Neuronal stem cell (in vitro differentiated cells): ENCODE data around the gene LITAF.
A peak's percentile ranks its signal among the peaks of the same experiment; 100 is the strongest.

ENCODE experiments used
- DNase-seq: peaks from one replicate; pipeline ENCODE4 v3.0.0-alpha.2; 2013; ENCODE audit warnings: low spot score
- H2AFZ ChIP-seq: one replicate; pipeline ENCODE4 v1.6.1; 2013; ENCODE audit warnings: mild to moderate bottlenecking, low read length, inconsistent platforms
- H2AK5ac ChIP-seq: 2 replicates; pipeline ENCODE4 v1.6.1; 2013; ENCODE audit warnings: low read depth, mild to moderate bottlenecking, inconsistent platforms, low read length, moderate library complexity, mixed read lengths
- H2BK120ac ChIP-seq: 2 replicates; pipeline ENCODE4 v1.6.1; 2013; ENCODE audit warnings: low read depth, mild to moderate bottlenecking, inconsistent platforms, low read length, moderate library complexity, mixed read lengths
- H2BK12ac ChIP-seq: one replicate; pipeline ENCODE4 v1.6.1; 2013; ENCODE audit warnings: low read length, inconsistent platforms
- H2BK15ac ChIP-seq: 2 replicates; pipeline ENCODE4 v1.6.1; 2013; ENCODE audit warnings: mild to moderate bottlenecking, low read length, inconsistent platforms, mixed read lengths
- H2BK5ac ChIP-seq: one replicate; pipeline ENCODE4 v1.6.1; 2013; ENCODE audit warnings: inconsistent platforms, mild to moderate bottlenecking, low read length, moderate library complexity
- H3K14ac ChIP-seq: one replicate; pipeline ENCODE4 v1.6.1; 2013; ENCODE audit warnings: low read length, inconsistent platforms
- H3K18ac ChIP-seq: 2 replicates; pipeline ENCODE4 v1.6.1; 2013; ENCODE audit warnings: low read length, inconsistent platforms
- H3K23ac ChIP-seq: 2 replicates; pipeline ENCODE4 v1.6.1; 2013; ENCODE audit warnings: low read depth, mild to moderate bottlenecking, mixed read lengths, low read length, inconsistent platforms; ENCODE audit not compliant: poor library complexity
- H3K27ac ChIP-seq: replicated peaks from 3 replicates; pipeline ENCODE4 v1.5.1; 2013; ENCODE audit warnings: low read length, inconsistent platforms
- H3K27me3 ChIP-seq, 3 experiments: 2 replicates each; pipeline ENCODE4 v1.6.1; 2013; ENCODE audit warnings: low read length in 3 of 3, mild to moderate bottlenecking in 2 of 3, inconsistent platforms in 1 of 3, low read depth in 1 of 3, mixed read lengths in 1 of 3, moderate library complexity in 1 of 3; ENCODE audit not compliant: control insufficient read depth in 3 of 3, insufficient read depth in 3 of 3
- H3K36me3 ChIP-seq, 2 donors: replicated peaks in 1 of 2; 2 replicates each; pipeline ENCODE4 v1.6.1; 2013; ENCODE audit warnings: low read length in 2 of 2; ENCODE audit not compliant: control insufficient read depth in 2 of 2, insufficient read depth in 2 of 2
- H3K4ac ChIP-seq: 2 replicates; pipeline ENCODE4 v1.6.1; 2013; ENCODE audit warnings: inconsistent platforms, mild to moderate bottlenecking, low read length, moderate library complexity
- H3K4me1 ChIP-seq, 2 donors: 1 replicate in 1 of 2; 2 replicates in 1 of 2; pipeline ENCODE4 v1.6.1; 2013; ENCODE audit warnings: low read length in 2 of 2, low read depth in 1 of 2; ENCODE audit not compliant: control insufficient read depth in 2 of 2, insufficient read depth in 1 of 2
- H3K4me2 ChIP-seq: one replicate; pipeline ENCODE4 v1.6.1; 2013; ENCODE audit warnings: mild to moderate bottlenecking, low read length, inconsistent platforms; ENCODE audit not compliant: insufficient read depth, poor library complexity, severe bottlenecking
- H3K4me3 ChIP-seq, 2 donors: 2 replicates each; pipeline ENCODE4 v1.5.1; 2013; ENCODE audit warnings: low read length in 2 of 2, mild to moderate bottlenecking in 2 of 2, inconsistent platforms in 1 of 2, moderate library complexity in 1 of 2
- H3K79me1 ChIP-seq: one replicate; pipeline ENCODE4 v1.6.1; 2013; ENCODE audit warnings: low read depth, mild to moderate bottlenecking, inconsistent platforms, low read length, moderate library complexity
- H3K9ac ChIP-seq: one replicate; pipeline ENCODE4 v1.6.1; 2013; ENCODE audit warnings: mild to moderate bottlenecking, low read depth, low read length, inconsistent platforms; ENCODE audit not compliant: poor library complexity
- H3K9me3 ChIP-seq, 2 donors: replicated peaks in 1 of 2; 2 replicates each; pipeline versions ENCODE3 to v1.6.1; 2013; ENCODE audit warnings: low read length in 2 of 2, mild to moderate bottlenecking in 2 of 2, inconsistent platforms in 1 of 2, low read depth in 1 of 2, mixed read lengths in 1 of 2, moderate library complexity in 1 of 2; ENCODE audit not compliant: control insufficient read depth in 2 of 2, insufficient read depth in 1 of 2
- H4K8ac ChIP-seq: one replicate; pipeline ENCODE4 v1.6.1; 2013; ENCODE audit warnings: low read depth, mild to moderate bottlenecking, inconsistent platforms, low read length, moderate library complexity
- H4K91ac ChIP-seq: one replicate; pipeline ENCODE4 v1.6.1; 2013; ENCODE audit warnings: low read length, low read depth, mild to moderate bottlenecking, inconsistent platforms; ENCODE audit not compliant: poor library complexity
- WGBS, 2 donors: extraction: QIAGEN DNeasy Blood & Tissue Kit; methylation state at CpG; one replicate each; pipeline ENCODE4 v1.1.7; 2013; ENCODE audit warnings: missing lambda C conversion rate in 2 of 2, mixed read lengths in 1 of 2; ENCODE audit not compliant: insufficient read length in 2 of 2, insufficient replicate concordance in 1 of 2; ENCODE audit errors: extremely low coverage in 2 of 2; 5-methylcytosine and 5-hydroxymethylcytosine counted together

Gene LITAF

DNA sequence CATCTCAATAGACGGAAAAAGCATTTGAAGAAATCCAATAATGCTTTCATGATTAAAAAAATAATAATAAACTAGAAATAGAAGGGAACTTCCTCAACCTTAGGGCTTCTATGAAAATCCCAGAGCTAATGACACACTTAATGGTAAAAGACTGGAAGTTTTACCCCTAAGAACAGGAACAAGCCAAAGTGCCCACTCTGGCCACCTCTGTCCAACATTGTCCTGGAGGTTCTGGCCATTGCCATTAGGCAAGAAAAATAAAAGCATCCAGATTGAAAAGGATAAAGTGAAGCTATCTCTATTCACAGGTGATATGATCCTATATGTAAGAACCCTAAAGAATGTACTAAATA lies 2.5 kb upstream of the LITAF start:
- Histone ChIP-seq H3K23ac (no peak overlapping the region), H2BK15ac (no peak overlapping the region), H3K4me1 (peaks cover 2 to 11% of the 10 kb centered on the region in 2 donors), H3K27ac (no peak overlapping the region), H3K4ac (no peak overlapping the region), H3K36me3 (no peaks in the 10 kb centered on the region), H3K27me3 (peaks cover 0 to 26% (median 4%) of the 10 kb centered on the region in 3 experiments), H3K4me2 (no peak overlapping the region), H3K14ac (no peak overlapping the region), H3K18ac (no peak overlapping the region), H4K8ac (no peak overlapping the region), H4K91ac (no peak overlapping the region), H3K9ac (no peak overlapping the region), H2AK5ac (no peak overlapping the region), H3K9me3 (peaks cover 7 to 14% of the 10 kb centered on the region in 2 donors), H3K4me3 (no peak overlapping the region), H2BK5ac (no peak overlapping the region), H2BK12ac (no peak overlapping the region), H3K79me1 (peaks cover 3% of the 10 kb centered on the region), H2AFZ (no peak overlapping the region), H2BK120ac (no peak overlapping the region)
- no peak for DNase-seq
- WGBS, 2 donors: no CpG with 5 or more reads among the region's 1 CpG

DNA sequence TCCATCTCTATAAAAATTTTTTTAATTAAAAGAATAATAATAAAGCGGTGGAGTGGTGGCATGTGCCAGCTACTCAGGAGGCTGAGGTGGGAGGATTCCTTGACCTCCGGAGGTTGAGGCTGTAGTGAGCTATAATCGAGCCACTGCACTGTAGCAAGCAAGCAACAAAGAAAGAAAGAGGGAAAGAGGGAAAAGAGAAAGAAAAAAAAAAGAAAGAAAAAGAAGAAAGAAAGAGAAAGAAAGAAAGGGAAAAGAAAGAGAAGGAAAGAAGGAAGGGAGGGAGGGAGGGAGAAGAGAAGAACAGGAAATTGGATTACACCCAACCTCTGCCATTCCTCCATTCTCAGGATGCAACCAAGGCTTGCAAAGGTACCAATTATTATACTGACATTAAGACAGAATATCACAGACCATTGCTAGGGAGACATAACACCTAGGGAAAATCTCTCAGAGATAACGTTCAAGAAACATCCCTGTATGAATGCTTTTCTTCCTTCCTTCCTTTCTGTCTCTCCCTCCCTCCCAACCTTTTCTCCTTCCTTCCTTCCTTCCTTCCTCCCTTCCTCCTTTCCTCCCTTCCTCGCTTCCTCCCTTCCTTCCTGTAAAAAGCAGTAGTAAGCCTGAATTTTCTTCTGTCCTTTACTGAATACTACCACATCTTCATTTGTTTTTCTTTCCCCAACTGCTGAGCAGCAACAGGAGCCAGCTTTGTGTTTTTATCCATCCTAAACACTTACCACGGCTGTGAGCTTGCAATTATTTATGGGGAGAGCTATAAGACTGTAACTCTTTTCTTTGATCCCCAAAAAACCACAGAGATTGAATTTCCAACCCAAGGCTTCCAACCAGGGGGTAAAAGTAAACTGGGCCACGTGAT lies 1.8 kb upstream of the LITAF start:
- no peak overlapping the region for H4K8ac ChIP-seq
- no peak overlapping the region for H3K18ac ChIP-seq
- no peak overlapping the region for H3K4me3 ChIP-seq
- H3K27ac ChIP-seq: no peak overlapping the region
- no peak overlapping the region for H3K14ac ChIP-seq
- no CpG with 5 or more reads among the region's 7 CpGs for WGBS, 2 donors
- H3K9ac ChIP-seq: no peak overlapping the region
- no peaks in the 10 kb centered on the region for H3K36me3 ChIP-seq
- no peak overlapping the region for H3K4ac ChIP-seq
- peaks cover 2 to 11% of the 10 kb centered on the region in 2 donors for H3K4me1 ChIP-seq
- DNase-seq: no peak
- H2BK12ac ChIP-seq: no peak overlapping the region
- H2BK15ac ChIP-seq: no peak overlapping the region
- peaks cover 8 to 14% of the 10 kb centered on the region in 2 donors for H3K9me3 ChIP-seq
- no peak overlapping the region for H3K4me2 ChIP-seq
- H2BK5ac ChIP-seq: no peak overlapping the region
- H2AFZ ChIP-seq: no peak overlapping the region
- no peak overlapping the region for H4K91ac ChIP-seq
- H3K79me1 ChIP-seq: peaks cover 3% of the 10 kb centered on the region
- H2AK5ac ChIP-seq: no peak overlapping the region
- peaks cover 0 to 26% (median 4%) of the 10 kb centered on the region in 3 experiments for H3K27me3 ChIP-seq
- no peak overlapping the region for H3K23ac ChIP-seq
- H2BK120ac ChIP-seq: no peak overlapping the region

DNA sequence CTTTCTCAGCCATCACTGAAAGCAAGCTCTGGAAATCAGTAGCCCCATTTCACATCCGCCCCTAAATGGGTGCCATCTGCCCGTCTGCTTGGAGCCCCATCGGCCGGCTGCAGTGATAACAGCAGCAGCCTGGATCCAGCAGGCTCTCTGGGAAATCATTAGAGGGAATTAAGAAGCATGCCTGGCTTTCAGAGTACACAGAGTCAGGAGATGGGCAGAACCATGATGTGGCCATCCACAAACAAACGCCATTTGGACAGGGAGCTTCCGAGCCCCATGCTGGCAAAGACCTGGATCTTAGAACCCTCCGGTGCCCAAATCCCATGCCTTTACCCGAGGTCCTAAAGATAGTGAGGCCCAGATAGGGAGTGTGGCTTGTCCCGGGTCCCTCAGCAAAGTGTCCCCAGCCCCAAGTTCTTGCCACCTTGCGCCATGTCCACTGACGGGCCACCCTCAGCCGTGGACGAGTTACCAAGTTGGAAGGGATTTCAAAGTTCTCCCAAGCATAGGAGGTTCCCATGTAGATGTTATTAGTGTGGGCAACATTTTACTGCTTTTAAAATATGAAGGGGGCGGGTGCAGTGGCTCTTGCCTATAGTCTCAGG lies 1.0 kb upstream of the LITAF start:
- no peak for DNase-seq
- WGBS, 2 donors: no CpG with 5 or more reads among the region's 14 CpGs
- H3K4me2 ChIP-seq: no peak overlapping the region
- H3K9ac ChIP-seq: no peak overlapping the region
- peaks cover 8 to 14% of the 10 kb centered on the region in 2 donors for H3K9me3 ChIP-seq
- H2BK15ac ChIP-seq: no peak overlapping the region
- H3K27me3 ChIP-seq: peaks cover 0 to 26% (median 4%) of the 10 kb centered on the region in 3 experiments
- H3K4me3 ChIP-seq: peak overlapping the region; percentile 47 to 86
- no peak overlapping the region for H3K4ac ChIP-seq
- no peak overlapping the region for H4K8ac ChIP-seq
- H4K91ac ChIP-seq: no peak overlapping the region
- no peak overlapping the region for H2AK5ac ChIP-seq
- H3K14ac ChIP-seq: no peak overlapping the region
- peaks cover 3 to 15% of the 10 kb centered on the region in 2 donors for H3K4me1 ChIP-seq
- no peak overlapping the region for H3K18ac ChIP-seq
- peaks cover 3% of the 10 kb centered on the region for H3K79me1 ChIP-seq
- H3K27ac ChIP-seq: no peak overlapping the region
- no peaks in the 10 kb centered on the region for H3K36me3 ChIP-seq
- H2BK12ac ChIP-seq: no peak overlapping the region
- no peak overlapping the region for H2BK5ac ChIP-seq
- no peak overlapping the region for H2BK120ac ChIP-seq
- H2AFZ ChIP-seq: peak overlapping the region; percentile 90
- H3K23ac ChIP-seq: no peak overlapping the region

DNA sequence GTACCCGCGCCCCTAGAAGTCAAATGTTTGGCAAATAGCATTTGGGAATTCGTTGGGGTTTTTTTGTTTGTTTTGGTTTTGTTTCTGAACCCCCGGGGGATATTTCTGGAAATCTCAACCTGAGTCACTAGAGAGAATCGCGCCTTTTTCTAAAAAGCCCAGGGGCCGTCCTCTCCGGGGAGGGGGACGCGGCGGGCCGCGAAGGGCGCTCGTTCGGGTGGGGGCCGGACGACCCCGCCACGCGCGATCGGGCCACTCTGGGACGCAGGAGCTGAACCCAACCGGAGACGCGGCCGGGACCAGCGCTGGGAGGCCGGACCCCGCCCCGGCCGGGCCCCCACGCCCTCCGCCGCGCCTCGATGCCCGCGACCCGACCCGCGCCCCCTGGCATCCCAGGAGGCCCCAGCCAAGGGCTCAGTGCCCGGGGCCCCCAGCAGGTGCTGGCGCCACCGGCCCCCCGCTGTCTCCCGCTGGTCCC lies 302 bp downstream of the LITAF start:
- peaks cover 13 to 17% of the 10 kb centered on the region in 2 donors for H3K4me1 ChIP-seq
- peak overlapping the region; percentile 94 for H3K18ac ChIP-seq
- H3K14ac ChIP-seq: no peak overlapping the region
- no CpG with 5 or more reads among the region's 48 CpGs for WGBS, 2 donors
- H3K4me2 ChIP-seq: peak overlapping the region; percentile 91
- H2BK5ac ChIP-seq: no peak overlapping the region
- peaks cover 3% of the 10 kb centered on the region for H3K79me1 ChIP-seq
- no peak overlapping the region for H4K8ac ChIP-seq
- H2BK120ac ChIP-seq: peak overlapping the region; percentile 87
- peak overlapping the region; percentile 70 for H2BK15ac ChIP-seq
- H3K27ac ChIP-seq: no peak overlapping the region
- no peak overlapping the region for H3K4ac ChIP-seq
- H4K91ac ChIP-seq: no peak overlapping the region
- peaks cover 8 to 14% of the 10 kb centered on the region in 2 donors for H3K9me3 ChIP-seq
- no peak for DNase-seq
- H3K27me3 ChIP-seq: peaks cover 0 to 24% (median 4%) of the 10 kb centered on the region in 3 experiments
- peak overlapping the region; percentile 90 for H2AFZ ChIP-seq
- H3K23ac ChIP-seq: no peak overlapping the region
- H2AK5ac ChIP-seq: peak overlapping the region; percentile 88
- H3K4me3 ChIP-seq: peak overlapping the region; percentile 47 to 86
- no peak overlapping the region for H2BK12ac ChIP-seq
- H3K36me3 ChIP-seq: no peaks in the 10 kb centered on the region
- peak overlapping the region; percentile 78 for H3K9ac ChIP-seq
